K562 (cell line): ENCODE measurements around the gene METTL22. TPM values are rescaled to one million over a fixed set of nuclear protein-coding genes. Genes with fewer than 3 reads are reported as not detected.

Source experiments
- ATAC-seq: fragments of 200-7000 bp; cut with Tn5 transposase; 3 replicates; pipeline ENCODE4 v1.9.1; 2020; ENCODE audit warnings: moderate library complexity
- BruUV-seq: library from RNA; stranded (reverse); fragments of 400-500 nt; replicated peaks from 2 replicates; lab custom pipeline; 2021; lab: Mats Ljungman, UMichigan
- CTCF ChIA-PET: fragments of 300-600 bp; formaldehyde crosslinking; extraction: SDS; loops from one replicate; lab custom pipeline; 2021; ENCODE audit warnings: low intra/inter-chr PET ratio; lab: Yijun Ruan, JAX
- POLR2A ChIA-PET: fragments of 300-600, 350-650 bp; sonication (Branson Sonifier 250); formaldehyde crosslinking; extraction: SDS; loops from one replicate; lab custom pipeline; 2021; ENCODE audit warnings: antibody characterized with exemption, inconsistent platforms; lab: Yijun Ruan, JAX
- DNase-seq, 4 experiments: peaks; one replicate each; pipeline versions ENCODE4 v3.0.0 to v3.0.0-alpha.2; 2011 to 2018; ENCODE audit warnings: low spot score in 3 of 4, mixed read lengths in 3 of 4; ENCODE audit errors: extremely low read depth in 1 of 4
- FAIRE-seq: peaks from 2 replicates; lab custom pipeline; 2011; peaks lifted over from hg19 to GRCh38; lab: Jason Lieb, UNC
- H2AFZ ChIP-seq: 2 replicates; pipeline ENCODE4 v1.6.0; 2011; ENCODE audit warnings: low read depth, low read length, control low read depth, inconsistent platforms
- H3K27ac ChIP-seq: fragments of 200-600 bp; 3 replicates; pipeline ENCODE4 v1.8.0; 2011; ENCODE audit warnings: low read depth, mild to moderate bottlenecking, control low read depth, inconsistent platforms, low read length, moderate library complexity, mixed read lengths; ENCODE audit errors: extremely low read depth
- H3K27me3 ChIP-seq, 2 experiments: fragments of 300-600 bp in 1 of 2; 2 replicates in 1 of 2; 3 replicates in 1 of 2; pipeline versions ENCODE4 v1.6.0 to v1.8.0; 2011; ENCODE audit warnings: inconsistent platforms in 2 of 2, low read length in 2 of 2, mild to moderate bottlenecking in 1 of 2, mixed read lengths in 1 of 2, moderate library complexity in 1 of 2; ENCODE audit not compliant: control insufficient read depth in 2 of 2, insufficient read depth in 2 of 2
- H3K36me3 ChIP-seq: fragments of 300-600 bp; 3 replicates; pipeline ENCODE4 v1.8.0; 2011; ENCODE audit warnings: mild to moderate bottlenecking, low read length, inconsistent platforms; ENCODE audit not compliant: control insufficient read depth, insufficient read depth
- H3K4me1 ChIP-seq, 2 experiments: fragments of 200-600 bp in 1 of 2; replicated peaks in 1 of 2; 2 replicates in 1 of 2; 3 replicates in 1 of 2; pipeline versions ENCODE4 v1.5.1 to v1.8.0; 2011; ENCODE audit warnings: inconsistent platforms in 2 of 2, low read length in 2 of 2, mild to moderate bottlenecking in 1 of 2, mixed read lengths in 1 of 2, moderate library complexity in 1 of 2; ENCODE audit not compliant: control insufficient read depth in 2 of 2, insufficient read depth in 2 of 2
- H3K4me2 ChIP-seq: 2 replicates; pipeline ENCODE4 v1.6.1; 2011; ENCODE audit warnings: low read length, control low read depth, inconsistent platforms, mixed read lengths; ENCODE audit not compliant: insufficient read depth
- H3K4me3 ChIP-seq: fragments of 200-600 bp; sonication (generic), shearing (Covaris generic); 2 replicates; pipeline ENCODE4 v1.5.1; 2016; ENCODE audit warnings: control low read depth, inconsistent platforms
- H3K79me2 ChIP-seq: fragments of 200-600 bp; 3 replicates; pipeline ENCODE4 v1.8.0; 2011; ENCODE audit warnings: low read length, inconsistent platforms; ENCODE audit not compliant: control insufficient read depth, insufficient read depth
- H3K9ac ChIP-seq, 2 experiments: 2 replicates each; pipeline versions ENCODE4 v1.6.0 to v1.6.1; 2011; ENCODE audit warnings: low read depth in 2 of 2, low read length in 2 of 2, control low read depth in 1 of 2, inconsistent platforms in 1 of 2, mild to moderate bottlenecking in 1 of 2, mixed read lengths in 1 of 2; ENCODE audit not compliant: insufficient read depth in 1 of 2
- H3K9me1 ChIP-seq: one replicate; pipeline ENCODE4 v1.6.0; 2011; ENCODE audit warnings: inconsistent platforms, mild to moderate bottlenecking, low read length, moderate library complexity; ENCODE audit not compliant: control insufficient read depth, insufficient read depth
- H3K9me3 ChIP-seq: replicated peaks from 2 replicates; pipeline ENCODE4 v1.5.1; 2011; ENCODE audit warnings: low read depth, low read length, inconsistent platforms; ENCODE audit not compliant: control insufficient read depth, insufficient read depth
- H4K20me1 ChIP-seq: replicated peaks from 2 replicates; pipeline ENCODE4 v1.6.1; 2011; ENCODE audit warnings: low read length, inconsistent platforms, mixed read lengths; ENCODE audit not compliant: control insufficient read depth, insufficient read depth
- CCAR2 ChIP-seq: fragments of 200-400 bp; formaldehyde crosslinking; IDR thresholded peaks from 2 replicates; pipeline ENCODE4 v1.6.1; 2017; ENCODE audit warnings: mild to moderate bottlenecking, low read depth, low read length
- HDAC8 ChIP-seq: fragments of 450-650 bp; IDR thresholded peaks from 2 replicates; pipeline ENCODE4 v1.6.1; 2016; ENCODE audit warnings: mild to moderate bottlenecking, missing genetic modification characterization, moderate library complexity, missing compliant biosample characterization
- NFYB ChIP-seq: IDR thresholded peaks from 2 replicates; pipeline ENCODE4 v1.6.1; 2011; ENCODE audit warnings: mild to moderate bottlenecking, moderate library complexity; ENCODE audit not compliant: insufficient read length; ENCODE audit errors: extremely low read depth
- PHF20 ChIP-seq: fragments of 450-650 bp; IDR thresholded peaks from 2 replicates; pipeline ENCODE4 v1.6.1; 2018; ENCODE audit not compliant: partially characterized antibody
- REST ChIP-seq, 2 experiments: fragments of 450-650 bp; formaldehyde crosslinking in 1 of 2; IDR thresholded peaks; 2 replicates each; pipeline versions ENCODE4 v1.4.0 to v1.6.1; 2014 to 2020; ENCODE audit warnings: mild to moderate bottlenecking in 2 of 2, borderline replicate concordance in 1 of 2, low read depth in 1 of 2
- TARDBP ChIP-seq: fragments of 450-650 bp; IDR thresholded peaks from 2 replicates; pipeline ENCODE4 v1.6.1; 2016
- TFE3 ChIP-seq: fragments of 450-650 bp; formaldehyde crosslinking; IDR thresholded peaks from 2 replicates; pipeline ENCODE4 v1.4.0; 2020; ENCODE audit warnings: mild to moderate bottlenecking, mixed read lengths
- ZBTB5 ChIP-seq: fragments of 450-650 bp; IDR thresholded peaks from 2 replicates; pipeline ENCODE4 v1.6.1; 2017; ENCODE audit warnings: antibody characterized with exemption
- WGBS: fragments of 100-300 bp; shearing (Covaris generic); methylation state at CpG from one replicate; pipeline ENCODE4 v1.1.6; 2016; ENCODE audit warnings: low coverage, mixed read lengths; ENCODE audit not compliant: insufficient coverage; ENCODE audit errors: missing lambda C conversion rate; 5-methylcytosine and 5-hydroxymethylcytosine counted together
- in situ Hi-C: fragments of 300-500 bp; cut with MboI; formaldehyde crosslinking; loops from 4 replicates; pipeline ENCODE4 v1.15.0; 2018; ENCODE audit warnings: inconsistent platforms, mixed read lengths
- intact Hi-C: fragments of 100-400 bp; cut with micrococcal nuclease; formaldehyde crosslinking; loops from 2 replicates; pipeline ENCODE4 v1.14.2; 2022
- polyA plus RNA-seq, 8 experiments: library from polyadenylated mRNA; depleted of rRNA in 4 of 8; stranded (reverse) in 5 of 8; unstranded in 3 of 8; fragments of >200 nt; fragmentation: Nextera tagmentation in 2 of 8; fragmentation: Illumina TruSeq in 1 of 8; extraction: Ambion mirVana in 2 of 8; extraction: Trizol in 1 of 8; gene quantifications; 2 replicates each; pipeline versions ENCODE4 v1.2.1 to v1.2.3, GENCODE V29; 2011 to 2014; ENCODE audit warnings: inconsistent platforms in 1 of 8, missing spikeins in 1 of 8
- total RNA-seq, 7 experiments: library from RNA; depleted of rRNA in 6 of 7; stranded (reverse); fragments of >200 nt in 6 of 7; fragmentation: Illumina TruSeq in 2 of 7; extraction: Trizol in 2 of 7; gene quantifications; 2 replicates each; pipeline versions ENCODE4 v1.2.1 to v1.2.3, GENCODE V29; 2011 to 2021; ENCODE audit warnings: low replicate concordance in 1 of 7

METTL22 gene
- total and polyA plus RNA-seq, 9 of the 15 experiments (the other 6 are each of a cell fraction or from before 2014, with no cell fraction given) = 6.9 to 33.2 (median 18.5) TPM

- H3K4me1 ChIP-seq = peaks cover 0 to 12% of the 10 kb centered on the region in 2 experiments; a peak in 4 of 5 replicates
- H4K20me1 ChIP-seq = peaks cover 18% of the 10 kb centered on the region; the same call in 1 of the 2 replicates
- CTCF ChIA-PET = no interaction called here
- no peaks in the 10 kb centered on the region for H3K36me3 ChIP-seq
- no peaks in the 10 kb centered on the region; the same call in 1 of the 2 replicates for H3K9me3 ChIP-seq
- no peak overlapping the region for H3K9ac ChIP-seq
- POLR2A ChIA-PET = interaction anchor here (0.5 kb wide), 1 partner anchor 16 kb away, joined by 3 read pairs; no protein-coding TSS in a partner anchor
- peaks cover 24 to 36% of the 10 kb centered on the region in 2 experiments; a peak in 4 of 5 replicates for H3K27me3 ChIP-seq
- H3K27ac ChIP-seq = no peak overlapping the region
- DNase-seq (no peak), ATAC-seq (no peak), FAIRE-seq (no peak)
- H3K4me3 ChIP-seq = no peak overlapping the region
- no peak overlapping the region for H3K4me2 ChIP-seq
- H3K9me1 ChIP-seq = no peaks in the 10 kb centered on the region
- no peak overlapping the region for H2AFZ ChIP-seq
- H3K79me2 ChIP-seq = no peaks in the 10 kb centered on the region
- WGBS = 1% methylated on average over 7 of the region's 7 CpGs
- no TSS peak for BruUV-seq
- in situ Hi-C loops (no loop called here), intact Hi-C loops (no loop called here)
- no peak for TF ChIP-seq HDAC8 (tag)
- TF ChIP-seq ZBTB5 = no peak
- no peak for TF ChIP-seq TARDBP
- no peak for TF ChIP-seq NFYB
- TF ChIP-seq REST (IDR thresholded peaks at IDR 0.05; ENCODE audit: borderline replicate concordance) = no peak
- TF ChIP-seq REST (CRISPR knock-in tag; IDR thresholded peaks at IDR 0.05; ENCODE audit: low read depth) = no peak
- TF ChIP-seq PHF20 = no peak
- TF ChIP-seq TFE3 (CRISPR knock-in tag) = no peak
- TF ChIP-seq CCAR2 = no peak
Observed at GRCh38 chr16:8678068-8678927, 56.8 kb downstream of the METTL22 start.
